ENCODE results near the gene EPHA6.

The EPHA6 gene

DNA sequence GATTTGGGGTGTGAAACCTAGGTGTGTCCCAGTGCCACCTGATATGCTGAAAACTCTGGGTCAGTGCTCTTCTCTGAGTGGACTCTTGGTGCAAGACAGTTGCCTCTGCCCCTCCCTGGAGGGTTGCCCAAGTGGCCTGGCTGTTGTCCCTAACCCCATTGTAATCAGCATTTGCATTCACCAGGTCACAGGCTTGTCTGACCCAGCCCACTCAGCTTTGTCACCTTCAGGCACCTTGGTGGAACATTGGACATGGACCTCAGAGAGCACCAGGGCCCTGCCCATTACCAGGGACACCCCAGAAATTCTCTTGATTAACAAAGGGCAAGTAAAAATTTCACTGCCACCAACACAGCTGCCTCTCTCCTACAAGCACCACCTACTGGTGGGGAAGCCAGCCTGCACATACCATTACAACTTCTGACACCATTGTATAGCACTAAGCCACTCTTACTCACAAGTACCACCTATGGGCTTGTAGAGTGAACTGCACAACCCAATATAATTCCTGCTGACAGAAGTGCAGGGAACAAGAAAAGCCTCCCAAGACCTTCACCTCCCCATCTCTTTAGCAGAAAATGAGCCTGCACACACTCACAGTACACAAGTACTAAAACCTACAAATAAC lies 324.6 kb downstream of the EPHA6 start:
- Histone ChIP-seq H2BK5ac (ENCODE audit: low read length) (no peak overlapping the region), H2BK120ac (ENCODE audit: low read depth, low read length) (no peak overlapping the region), H3K4me2 (ENCODE audit: low read length) (no peak overlapping the region), H3K79me2 (ENCODE audit: control insufficient read depth, insufficient read depth, low read length) (no peaks in the 10 kb centered on the region), H3K27me3 (ENCODE audit: insufficient read depth, low read length, poor library complexity) (no peaks in the 10 kb centered on the region), H3K9ac (ENCODE audit: low read length) (no peak overlapping the region), H3K36me3 (ENCODE audit: control insufficient read depth, insufficient read depth, low read length) (no peaks in the 10 kb centered on the region), H4K5ac (ENCODE audit: low read length) (no peak overlapping the region), H4K8ac (ENCODE audit: low read depth, low read length) (no peak overlapping the region), H3K27ac (ENCODE audit: low read depth, low read length) (no peak overlapping the region), H3K79me1 (ENCODE audit: low read length) (no peaks in the 10 kb centered on the region), H2AK5ac (ENCODE audit: low read length) (no peak overlapping the region), H3K4me1 (ENCODE audit: control insufficient read depth, low read depth, low read length) (no peaks in the 10 kb centered on the region), H3K4ac (ENCODE audit: low read depth, low read length) (no peak overlapping the region), H3K18ac (ENCODE audit: low read length) (no peak overlapping the region), H2BK15ac (replicated peaks; ENCODE audit: low read depth) (no peak overlapping the region), H3K23ac (ENCODE audit: low read length) (no peak overlapping the region), H3K4me3 (ENCODE audit: low read length) (no peak overlapping the region), H3K56ac (ENCODE audit: low read length) (no peak overlapping the region)
- DNase-seq: peak; percentile 80

DNA sequence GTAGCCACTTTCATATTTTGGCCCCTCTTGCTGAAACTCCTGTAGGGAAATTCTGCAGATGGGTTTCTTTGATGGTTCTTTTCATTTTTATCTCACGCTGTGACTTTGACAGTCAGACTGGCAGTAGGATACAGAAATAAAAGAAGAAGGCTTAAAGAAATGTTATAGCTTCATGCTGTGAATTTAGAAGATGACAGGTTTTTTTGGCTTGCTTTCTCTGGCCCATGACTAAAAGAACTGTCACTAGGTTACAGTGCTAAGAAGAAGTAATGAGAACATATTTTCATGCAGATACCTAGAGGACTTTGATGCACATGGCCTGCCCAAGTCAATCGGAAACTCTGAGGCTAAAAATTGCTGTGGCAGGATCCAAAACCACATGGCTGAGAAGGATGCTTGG lies 334.5 kb downstream of the EPHA6 start:
- H3K56ac ChIP-seq (ENCODE audit: low read length): no peak overlapping the region
- H3K4me3 ChIP-seq (ENCODE audit: low read length): no peak overlapping the region
- H2BK120ac ChIP-seq (ENCODE audit: low read depth, low read length): no peak overlapping the region
- H3K36me3 ChIP-seq (ENCODE audit: control insufficient read depth, insufficient read depth, low read length): no peaks in the 10 kb centered on the region
- no CpG with 5 or more reads among the region's 2 CpGs for WGBS (ENCODE audit: extremely low coverage, insufficient coverage, low lambda C conversion rate)
- no peaks in the 10 kb centered on the region for H3K79me1 ChIP-seq (ENCODE audit: low read length)
- no peak overlapping the region for H3K23ac ChIP-seq (ENCODE audit: low read length)
- H3K79me2 ChIP-seq (ENCODE audit: control insufficient read depth, insufficient read depth, low read length): no peaks in the 10 kb centered on the region
- no peak overlapping the region for H3K4ac ChIP-seq (ENCODE audit: low read depth, low read length)
- no peaks in the 10 kb centered on the region for H3K4me1 ChIP-seq (ENCODE audit: control insufficient read depth, low read depth, low read length)
- no peak overlapping the region for H2BK5ac ChIP-seq (ENCODE audit: low read length)
- H2BK15ac ChIP-seq (replicated peaks; ENCODE audit: low read depth): no peak overlapping the region
- H4K8ac ChIP-seq (ENCODE audit: low read depth, low read length): no peak overlapping the region
- no peak overlapping the region for H4K5ac ChIP-seq (ENCODE audit: low read length)
- H3K4me2 ChIP-seq (ENCODE audit: low read length): no peak overlapping the region
- no peak for DNase-seq
- H2AK5ac ChIP-seq (ENCODE audit: low read length): no peak overlapping the region
- H3K18ac ChIP-seq (ENCODE audit: low read length): no peak overlapping the region
- H3K9ac ChIP-seq (ENCODE audit: low read length): no peak overlapping the region
- H3K27ac ChIP-seq (ENCODE audit: low read depth, low read length): no peak overlapping the region
- no peaks in the 10 kb centered on the region for H3K27me3 ChIP-seq (ENCODE audit: insufficient read depth, low read length, poor library complexity)

DNA sequence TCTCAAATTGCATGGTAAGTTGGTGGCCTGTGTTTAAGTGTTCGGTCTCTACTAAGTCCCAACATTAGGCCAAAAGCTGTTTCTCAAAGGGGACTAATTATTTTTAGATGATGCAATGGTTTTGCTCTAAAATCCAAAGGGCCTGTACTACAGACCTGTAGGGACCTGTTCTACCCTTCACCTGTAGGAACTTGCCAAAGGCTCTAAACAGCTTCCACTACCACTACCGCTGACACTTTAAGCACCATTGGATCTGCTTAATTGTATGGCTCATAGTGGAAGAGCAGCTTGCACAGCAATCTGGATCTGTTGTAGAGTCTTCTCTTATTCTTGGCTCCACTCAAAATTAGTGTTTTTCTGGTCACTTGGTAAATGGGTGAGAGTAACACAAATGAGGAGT lies 346.8 kb downstream of the EPHA6 start:
- no peak overlapping the region for H3K9ac ChIP-seq (ENCODE audit: low read length)
- H3K4me1 ChIP-seq (ENCODE audit: control insufficient read depth, low read depth, low read length): no peaks in the 10 kb centered on the region
- H2BK120ac ChIP-seq (ENCODE audit: low read depth, low read length): no peak overlapping the region
- no peak overlapping the region for H3K4ac ChIP-seq (ENCODE audit: low read depth, low read length)
- H2AK5ac ChIP-seq (ENCODE audit: low read length): no peak overlapping the region
- no CpG with 5 or more reads among the region's 2 CpGs for WGBS (ENCODE audit: extremely low coverage, insufficient coverage, low lambda C conversion rate)
- H3K79me2 ChIP-seq (ENCODE audit: control insufficient read depth, insufficient read depth, low read length): no peaks in the 10 kb centered on the region
- no peak overlapping the region for H4K8ac ChIP-seq (ENCODE audit: low read depth, low read length)
- no peaks in the 10 kb centered on the region for H3K36me3 ChIP-seq (ENCODE audit: control insufficient read depth, insufficient read depth, low read length)
- H3K27ac ChIP-seq (ENCODE audit: low read depth, low read length): no peak overlapping the region
- H3K27me3 ChIP-seq (ENCODE audit: insufficient read depth, low read length, poor library complexity): no peaks in the 10 kb centered on the region
- DNase-seq: no peak
- no peak overlapping the region for H2BK5ac ChIP-seq (ENCODE audit: low read length)
- H3K79me1 ChIP-seq (ENCODE audit: low read length): no peaks in the 10 kb centered on the region
- no peak overlapping the region for H2BK15ac ChIP-seq (replicated peaks; ENCODE audit: low read depth)
- H3K4me3 ChIP-seq (ENCODE audit: low read length): no peak overlapping the region
- H3K4me2 ChIP-seq (ENCODE audit: low read length): no peak overlapping the region
- no peak overlapping the region for H3K18ac ChIP-seq (ENCODE audit: low read length)
- no peak overlapping the region for H3K56ac ChIP-seq (ENCODE audit: low read length)
- H4K5ac ChIP-seq (ENCODE audit: low read length): no peak overlapping the region
- no peak overlapping the region for H3K23ac ChIP-seq (ENCODE audit: low read length)

DNA sequence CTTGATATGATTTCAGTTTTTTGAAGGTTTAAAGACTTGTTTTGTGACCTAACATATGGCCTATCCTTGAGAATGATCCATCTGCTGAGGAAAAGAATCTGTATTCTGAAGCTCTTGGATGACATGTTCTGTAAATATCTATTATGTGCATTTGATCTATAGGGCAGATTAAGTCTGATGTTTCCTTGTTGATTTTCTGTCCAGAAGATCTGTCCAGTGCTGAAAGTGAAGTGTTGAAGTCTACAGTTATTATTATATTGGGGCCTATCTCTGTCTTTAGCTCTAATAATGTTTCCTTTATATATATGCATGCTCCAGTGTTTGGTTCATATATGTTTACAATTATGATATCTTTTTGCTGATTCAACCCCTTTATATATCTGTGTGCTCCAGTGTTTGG lies 362.8 kb downstream of the EPHA6 start:
- no peak overlapping the region for H3K4ac ChIP-seq (ENCODE audit: low read depth, low read length)
- no peak overlapping the region for H3K27ac ChIP-seq (ENCODE audit: low read depth, low read length)
- H3K36me3 ChIP-seq (ENCODE audit: control insufficient read depth, insufficient read depth, low read length): no peaks in the 10 kb centered on the region
- no peak overlapping the region for H3K4me2 ChIP-seq (ENCODE audit: low read length)
- H3K9ac ChIP-seq (ENCODE audit: low read length): no peak overlapping the region
- H2AK5ac ChIP-seq (ENCODE audit: low read length): no peak overlapping the region
- H2BK5ac ChIP-seq (ENCODE audit: low read length): no peak overlapping the region
- H3K4me1 ChIP-seq (ENCODE audit: control insufficient read depth, low read depth, low read length): no peaks in the 10 kb centered on the region
- no peaks in the 10 kb centered on the region for H3K79me2 ChIP-seq (ENCODE audit: control insufficient read depth, insufficient read depth, low read length)
- no peak overlapping the region for H4K5ac ChIP-seq (ENCODE audit: low read length)
- no peak for DNase-seq
- no peaks in the 10 kb centered on the region for H3K27me3 ChIP-seq (ENCODE audit: insufficient read depth, low read length, poor library complexity)
- no peak overlapping the region for H3K56ac ChIP-seq (ENCODE audit: low read length)
- no peak overlapping the region for H4K8ac ChIP-seq (ENCODE audit: low read depth, low read length)
- no peak overlapping the region for H3K23ac ChIP-seq (ENCODE audit: low read length)
- H3K79me1 ChIP-seq (ENCODE audit: low read length): no peaks in the 10 kb centered on the region
- no peak overlapping the region for H3K4me3 ChIP-seq (ENCODE audit: low read length)
- H2BK15ac ChIP-seq (replicated peaks; ENCODE audit: low read depth): no peak overlapping the region
- no peak overlapping the region for H2BK120ac ChIP-seq (ENCODE audit: low read depth, low read length)
- no peak overlapping the region for H3K18ac ChIP-seq (ENCODE audit: low read length)

DNA sequence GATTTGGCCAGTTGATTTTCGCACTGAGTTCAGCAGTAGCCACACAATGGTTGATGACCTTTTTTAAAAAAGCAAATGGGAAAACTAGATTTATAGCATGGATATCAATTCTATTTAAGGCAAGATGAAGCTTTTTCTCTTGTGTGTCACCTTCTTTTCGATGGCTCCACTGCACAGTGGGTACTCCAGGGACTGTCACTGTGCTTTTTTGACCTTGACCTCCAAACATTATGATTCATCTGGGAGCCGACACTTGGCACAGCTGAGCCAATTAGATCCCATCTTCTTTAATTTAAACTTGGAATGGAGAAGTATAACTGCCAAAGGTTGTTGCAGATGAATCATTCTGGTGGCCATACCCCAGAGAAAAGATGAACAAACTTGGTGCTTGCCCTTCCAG lies 367.3 kb downstream of the EPHA6 start:
- no peak overlapping the region for H3K9ac ChIP-seq (ENCODE audit: low read length)
- H3K4me2 ChIP-seq (ENCODE audit: low read length): no peak overlapping the region
- H4K5ac ChIP-seq (ENCODE audit: low read length): no peak overlapping the region
- H3K4ac ChIP-seq (ENCODE audit: low read depth, low read length): no peak overlapping the region
- H2BK120ac ChIP-seq (ENCODE audit: low read depth, low read length): no peak overlapping the region
- H3K27me3 ChIP-seq (ENCODE audit: insufficient read depth, low read length, poor library complexity): no peaks in the 10 kb centered on the region
- DNase-seq: no peak
- H2BK15ac ChIP-seq (replicated peaks; ENCODE audit: low read depth): no peak overlapping the region
- H2BK5ac ChIP-seq (ENCODE audit: low read length): no peak overlapping the region
- H3K4me3 ChIP-seq (ENCODE audit: low read length): no peak overlapping the region
- H3K18ac ChIP-seq (ENCODE audit: low read length): no peak overlapping the region
- H3K79me1 ChIP-seq (ENCODE audit: low read length): no peaks in the 10 kb centered on the region
- H3K79me2 ChIP-seq (ENCODE audit: control insufficient read depth, insufficient read depth, low read length): no peaks in the 10 kb centered on the region
- WGBS (ENCODE audit: extremely low coverage, insufficient coverage, low lambda C conversion rate): no CpG with 5 or more reads among the region's 3 CpGs
- no peak overlapping the region for H3K23ac ChIP-seq (ENCODE audit: low read length)
- no peak overlapping the region for H3K27ac ChIP-seq (ENCODE audit: low read depth, low read length)
- H3K36me3 ChIP-seq (ENCODE audit: control insufficient read depth, insufficient read depth, low read length): no peaks in the 10 kb centered on the region
- H2AK5ac ChIP-seq (ENCODE audit: low read length): no peak overlapping the region
- H3K4me1 ChIP-seq (ENCODE audit: control insufficient read depth, low read depth, low read length): no peaks in the 10 kb centered on the region
- no peak overlapping the region for H4K8ac ChIP-seq (ENCODE audit: low read depth, low read length)
- no peak overlapping the region for H3K56ac ChIP-seq (ENCODE audit: low read length)

DNA sequence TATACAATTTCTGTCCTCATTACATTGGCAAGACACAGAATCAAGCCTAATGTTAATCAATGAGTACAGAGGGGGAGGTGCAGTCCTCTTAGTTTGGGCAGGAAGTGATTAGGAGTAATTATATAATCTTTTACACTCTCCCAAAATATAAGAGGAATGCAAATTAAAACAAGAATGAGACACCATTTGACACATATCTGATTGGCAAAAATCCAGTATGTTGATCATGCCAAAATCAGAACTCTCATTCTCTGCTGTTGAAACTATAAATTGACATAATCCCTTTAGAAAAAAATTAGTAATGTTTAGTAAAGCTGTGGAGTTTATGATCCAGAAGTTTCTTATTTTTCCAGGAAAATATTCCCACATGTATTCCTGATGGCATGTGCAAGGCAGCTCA lies 373.4 kb downstream of the EPHA6 start:
- Histone ChIP-seq H3K4ac (ENCODE audit: low read depth, low read length) (no peak overlapping the region), H2BK15ac (replicated peaks; ENCODE audit: low read depth) (no peak overlapping the region), H3K79me2 (ENCODE audit: control insufficient read depth, insufficient read depth, low read length) (no peaks in the 10 kb centered on the region), H4K8ac (ENCODE audit: low read depth, low read length) (no peak overlapping the region), H3K36me3 (ENCODE audit: control insufficient read depth, insufficient read depth, low read length) (no peaks in the 10 kb centered on the region), H3K23ac (ENCODE audit: low read length) (no peak overlapping the region), H3K4me2 (ENCODE audit: low read length) (no peak overlapping the region), H3K4me1 (ENCODE audit: control insufficient read depth, low read depth, low read length) (no peaks in the 10 kb centered on the region), H2BK120ac (ENCODE audit: low read depth, low read length) (no peak overlapping the region), H3K27ac (ENCODE audit: low read depth, low read length) (no peak overlapping the region), H3K18ac (ENCODE audit: low read length) (no peak overlapping the region), H3K4me3 (ENCODE audit: low read length) (no peak overlapping the region), H2AK5ac (ENCODE audit: low read length) (no peak overlapping the region), H3K79me1 (ENCODE audit: low read length) (no peaks in the 10 kb centered on the region), H3K9ac (ENCODE audit: low read length) (no peak overlapping the region), H4K5ac (ENCODE audit: low read length) (no peak overlapping the region), H3K56ac (ENCODE audit: low read length) (no peak overlapping the region), H3K27me3 (ENCODE audit: insufficient read depth, low read length, poor library complexity) (no peaks in the 10 kb centered on the region), H2BK5ac (ENCODE audit: low read length) (no peak overlapping the region)
- DNase-seq: no peak
